Activated gamma-delta T cell treated with anti-CD3 and anti-CD28 coated beads, Interleukin-2, amount 50 U/mL, for 16 hours (primary cell): ENCODE results near the gene CEP170.
A peak's percentile ranks its signal among the peaks of the same experiment; 100 is the strongest.

Source experiments
- DNase-seq: peaks from one replicate; pipeline ENCODE4 v3.0.0-alpha.2; 2020; ENCODE audit warnings: low read depth

Gene CEP170

DNA sequence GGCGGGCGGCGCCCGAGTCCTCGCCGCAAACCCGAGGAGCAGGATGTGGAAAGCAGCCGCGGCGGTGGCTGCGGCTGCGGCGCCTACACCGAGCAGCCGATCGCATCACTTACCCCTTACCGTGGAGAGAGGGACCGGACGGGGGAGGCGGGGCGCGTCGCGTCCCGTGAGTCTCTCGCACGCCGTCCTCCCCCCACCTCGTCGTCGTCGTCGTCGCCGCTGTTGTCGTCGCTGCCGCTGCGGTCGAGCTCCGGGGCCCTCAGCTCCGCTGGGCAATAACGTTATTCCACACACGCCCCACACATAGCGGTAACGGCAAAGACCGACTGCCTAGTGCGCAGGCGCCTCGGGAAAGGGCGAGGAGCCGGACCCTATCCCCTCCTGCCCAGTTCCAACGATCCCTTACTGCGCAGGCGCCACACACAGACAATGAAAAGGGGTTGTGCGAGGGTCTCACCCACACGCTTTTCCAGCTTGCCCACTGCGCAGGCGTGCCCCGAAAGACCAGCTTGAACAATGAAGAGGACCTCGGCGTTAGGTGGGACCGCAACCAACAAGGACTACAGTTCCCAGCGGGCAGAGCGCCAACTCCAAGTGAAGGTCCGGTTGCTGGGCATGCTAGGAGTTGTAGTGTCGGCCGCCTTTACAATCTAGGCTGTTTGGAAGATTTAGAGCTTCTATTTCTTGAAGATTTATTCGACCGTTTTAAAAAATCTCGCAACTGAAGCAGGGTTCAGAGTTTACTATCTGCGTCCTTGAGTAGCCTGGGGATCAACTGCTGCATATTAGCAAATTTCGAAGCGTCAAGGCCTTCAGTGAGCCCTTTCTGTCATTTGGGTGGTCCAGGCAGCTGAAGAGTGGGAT lies at the start of gene CEP170:
Gene CEP170, minus strand, starts transcription at position 355 of the 864 bp plus-strand sequence. CDS start 30,001 bp downstream, outside the sequence.
- peak; percentile 81 for DNase-seq

DNA sequence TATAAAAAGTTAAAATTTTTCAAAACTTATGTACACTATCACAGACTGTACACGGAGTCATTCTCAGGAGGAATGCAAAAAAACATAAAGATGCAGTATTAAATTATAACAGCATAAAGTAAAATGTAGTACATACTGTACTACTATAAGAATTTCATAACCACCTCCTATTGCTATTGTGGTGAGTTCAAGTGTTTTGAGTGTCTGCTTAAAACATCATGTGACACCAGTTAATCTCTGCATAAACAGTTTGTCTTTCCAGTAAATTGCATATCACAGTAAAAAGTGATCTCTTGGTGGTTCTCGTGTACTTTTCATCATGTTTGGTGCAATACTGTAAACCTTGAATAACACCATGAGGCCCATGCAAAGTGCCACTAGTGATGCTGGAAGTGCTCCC lies 46.0 kb upstream of the CEP170 start:
- no peak for DNase-seq

DNA sequence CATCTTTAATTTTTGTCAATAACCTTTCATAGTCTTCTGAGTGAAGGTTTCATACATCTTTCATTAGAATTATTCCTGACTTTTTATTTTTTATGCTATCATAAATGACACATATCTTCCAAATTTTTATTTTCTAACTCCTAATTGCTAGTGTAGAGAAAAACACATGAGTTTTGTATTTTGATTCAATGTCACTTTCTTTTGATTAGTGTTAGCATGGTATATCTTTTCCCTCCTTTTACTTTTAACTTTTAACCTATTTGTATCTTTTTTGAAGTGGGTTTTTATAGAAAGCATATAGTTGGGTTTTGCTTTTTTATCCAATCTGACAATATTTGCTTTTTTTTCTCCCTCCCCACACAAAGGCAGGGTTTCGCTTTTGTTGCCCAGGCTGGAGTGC lies 44.0 kb upstream of the CEP170 start:
- no peak for DNase-seq

DNA sequence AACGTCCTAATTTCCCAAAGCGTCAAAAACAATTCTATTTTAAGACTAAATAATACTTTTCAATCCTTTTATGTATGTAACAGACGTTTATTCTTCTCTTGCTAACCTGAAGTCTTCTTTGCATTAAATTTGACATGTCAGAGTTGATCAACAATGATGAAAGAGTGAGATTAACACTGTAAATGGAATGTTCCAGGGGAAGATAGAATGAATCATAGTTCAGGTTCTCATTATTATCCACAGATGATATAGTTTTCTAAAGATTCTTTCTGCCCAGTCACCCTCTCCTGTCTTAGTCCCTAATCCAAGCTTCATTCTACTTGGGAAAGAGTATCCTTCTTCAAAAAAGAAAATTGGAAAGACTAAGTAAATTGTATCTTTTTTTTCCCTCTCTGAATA lies 39.6 kb upstream of the CEP170 start:
- no peak for DNase-seq

DNA sequence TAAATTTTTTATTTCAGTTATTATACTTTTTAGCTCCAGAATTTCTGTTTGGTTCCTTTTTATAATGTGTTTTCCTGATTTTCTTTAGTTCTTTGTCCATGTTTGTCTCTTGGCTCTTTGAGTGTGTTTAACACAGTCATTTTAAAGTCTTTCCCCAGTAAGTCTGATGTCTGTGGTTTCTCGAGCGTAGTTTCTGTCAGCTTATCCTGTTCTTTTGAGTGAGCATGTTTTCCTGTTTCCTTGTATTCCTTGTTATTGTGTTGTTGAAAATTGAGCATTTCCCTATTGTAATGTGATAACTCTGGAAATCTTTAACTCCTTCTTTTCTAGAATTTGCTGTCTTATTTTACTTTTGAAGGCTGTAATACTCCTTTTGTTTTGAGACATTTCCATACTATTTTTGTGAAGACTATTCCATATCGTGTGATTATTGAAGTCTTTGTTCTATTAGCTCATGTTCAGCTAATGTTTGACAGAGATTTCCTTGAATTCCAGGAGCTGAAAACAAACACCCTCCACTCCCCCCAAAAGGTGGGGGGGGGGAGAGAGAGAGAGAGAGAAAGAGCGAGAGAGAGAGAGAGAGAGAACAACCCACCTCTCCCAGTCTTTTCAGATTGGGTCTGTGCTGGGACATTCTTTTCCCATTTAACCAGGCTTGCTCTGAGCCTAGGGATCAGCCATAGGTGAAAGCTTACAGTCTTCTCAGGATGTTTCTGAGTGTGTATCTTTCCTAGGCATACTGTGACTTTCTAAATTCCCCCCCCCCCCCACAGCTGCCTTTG lies 39.1 kb upstream of the CEP170 start:
- no peak for DNase-seq

DNA sequence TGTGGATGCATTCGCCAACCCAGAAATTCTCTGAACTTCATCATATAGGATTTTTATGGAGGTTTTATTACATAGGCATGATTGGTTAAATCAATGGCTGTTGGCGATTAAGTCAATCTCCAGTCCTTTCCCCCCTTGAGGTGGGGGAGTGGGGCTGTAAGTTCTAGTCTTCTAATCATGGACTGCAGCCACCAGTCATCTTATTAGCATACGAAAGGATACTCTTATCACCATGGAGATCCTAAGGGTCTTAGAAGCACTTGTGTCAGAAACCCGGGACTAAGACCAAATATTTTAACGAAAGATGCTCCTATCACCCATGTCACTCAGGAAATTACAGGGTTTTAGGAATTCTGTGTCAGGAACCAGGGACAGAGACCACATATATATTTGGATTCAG lies 37.0 kb upstream of the CEP170 start:
- DNase-seq: no peak

DNA sequence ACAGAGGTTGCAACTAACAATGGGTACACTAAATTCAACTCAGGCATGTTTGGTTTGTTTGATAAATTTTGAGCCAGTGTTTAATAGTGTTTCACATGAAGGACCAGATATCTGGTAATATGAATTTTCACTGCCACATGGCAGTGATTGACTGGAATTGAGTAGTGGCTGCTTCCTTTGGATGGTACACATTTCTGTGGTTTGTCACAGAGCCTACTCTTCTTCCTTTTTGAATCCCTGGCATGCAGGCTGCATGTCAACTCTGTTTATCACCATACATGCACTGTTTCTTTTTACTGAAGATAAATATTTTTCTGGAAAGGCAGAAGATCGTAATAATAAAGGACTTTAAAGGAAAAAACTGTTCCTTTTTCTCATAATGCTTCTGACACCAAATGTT lies 36.2 kb upstream of the CEP170 start:
- DNase-seq: no peak

DNA sequence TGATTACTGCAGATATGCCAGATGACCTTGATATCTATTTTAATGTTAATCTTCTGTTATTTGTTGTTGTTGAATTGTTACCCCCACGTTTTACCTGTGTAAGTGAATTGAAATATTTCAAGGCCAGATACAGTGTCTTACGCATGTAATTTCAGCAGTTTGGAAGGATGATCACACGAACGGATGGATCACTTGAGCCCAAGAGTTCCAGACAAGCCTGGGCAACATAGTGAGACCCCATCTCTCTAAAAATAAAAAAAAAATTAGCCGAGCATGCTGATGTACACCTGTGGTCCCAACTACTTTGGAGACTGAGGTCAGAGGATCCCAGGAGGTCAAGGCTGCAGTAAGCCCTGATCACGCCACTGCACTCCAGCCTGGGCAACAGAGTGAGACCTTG lies 33.0 kb upstream of the CEP170 start:
- no peak for DNase-seq

DNA sequence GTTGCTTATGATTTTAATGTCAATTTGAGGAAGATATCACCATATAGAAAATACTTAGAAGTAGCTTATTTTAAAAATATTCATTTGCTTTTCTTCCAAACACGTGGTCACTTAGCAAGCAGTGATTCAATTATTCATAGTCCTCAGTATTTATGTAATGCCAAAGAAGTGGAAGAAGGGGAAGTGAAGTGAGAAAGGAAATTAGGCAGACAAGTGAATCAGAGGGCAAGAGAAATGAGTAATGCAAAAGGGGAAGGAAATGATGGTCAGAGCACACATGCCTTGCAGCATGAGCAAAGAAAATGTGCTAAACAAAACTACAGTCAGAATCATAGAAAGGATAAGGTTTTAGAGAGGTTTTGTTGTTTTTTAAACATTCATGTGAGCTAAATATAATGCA lies 32.6 kb upstream of the CEP170 start:
- DNase-seq: no peak

DNA sequence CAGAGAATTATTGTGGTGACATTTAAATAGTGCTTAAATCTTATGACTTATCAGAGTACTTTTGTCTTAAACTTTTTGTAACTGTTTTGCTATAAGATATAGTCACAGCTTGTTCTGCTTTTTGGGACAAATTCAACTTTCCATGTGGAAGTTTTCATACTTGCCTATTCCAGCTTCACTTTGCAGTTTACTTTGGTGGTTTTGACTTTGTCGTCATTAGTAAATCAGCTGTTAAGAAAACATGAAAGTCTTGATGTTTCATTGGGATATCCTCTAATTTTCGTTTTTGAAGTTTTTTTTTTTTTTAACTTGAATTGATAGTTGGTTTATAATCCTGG lies 32.0 kb upstream of the CEP170 start:
- no peak for DNase-seq

DNA sequence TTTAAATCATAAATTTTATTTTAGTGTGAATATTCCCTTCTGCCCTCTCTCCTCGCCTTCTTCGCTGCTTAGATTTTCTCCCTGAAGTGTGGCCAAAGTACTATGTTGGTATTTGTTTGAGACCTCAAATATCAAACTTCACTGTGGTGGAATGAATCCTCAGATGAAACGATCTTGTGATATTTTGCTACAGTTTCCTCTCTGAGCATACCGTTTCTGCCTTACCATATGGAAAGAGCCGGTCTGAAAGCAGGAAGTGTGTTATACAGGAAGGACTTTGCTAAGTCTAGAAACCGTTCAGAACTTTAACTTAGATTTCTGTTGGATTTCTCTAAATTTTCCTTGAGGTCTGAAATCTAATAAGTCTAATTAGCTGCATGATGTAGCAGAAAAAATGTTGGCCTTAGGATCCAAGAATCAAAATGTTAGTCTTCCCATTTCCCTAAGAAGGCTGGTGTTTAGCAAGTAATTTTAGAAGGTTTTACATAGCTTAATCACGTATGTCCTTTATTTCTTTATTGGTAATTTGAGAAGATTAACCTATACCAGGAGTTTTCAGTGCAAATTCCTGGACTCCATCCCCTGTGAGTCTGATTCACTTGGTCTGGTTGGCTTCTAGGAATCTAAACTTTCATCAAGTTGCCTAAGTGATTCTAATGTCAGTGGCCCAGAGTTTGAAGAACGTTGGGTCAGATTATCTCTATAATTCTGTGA lies 31.5 kb upstream of the CEP170 start:
- DNase-seq: no peak

DNA sequence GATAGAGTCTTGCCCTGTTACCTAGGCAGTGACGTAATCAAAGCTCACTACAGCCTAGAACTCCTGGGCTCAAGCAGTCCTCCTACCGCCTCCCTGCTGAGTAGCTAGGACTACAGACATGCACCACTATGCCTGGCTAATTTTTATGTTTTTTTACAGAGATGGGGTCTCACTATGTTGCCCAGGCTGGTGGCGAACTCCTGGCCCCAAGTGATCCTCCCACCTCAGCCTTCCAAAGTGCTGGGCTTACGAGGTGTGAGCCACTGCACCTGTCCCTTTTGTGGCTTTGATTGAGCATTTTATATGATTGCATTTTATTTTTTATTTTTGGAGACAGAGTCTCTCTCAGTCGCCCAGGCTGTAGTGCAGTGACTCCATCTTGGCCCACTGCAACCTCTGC lies 26.6 kb upstream of the CEP170 start:
- DNase-seq: no peak

DNA sequence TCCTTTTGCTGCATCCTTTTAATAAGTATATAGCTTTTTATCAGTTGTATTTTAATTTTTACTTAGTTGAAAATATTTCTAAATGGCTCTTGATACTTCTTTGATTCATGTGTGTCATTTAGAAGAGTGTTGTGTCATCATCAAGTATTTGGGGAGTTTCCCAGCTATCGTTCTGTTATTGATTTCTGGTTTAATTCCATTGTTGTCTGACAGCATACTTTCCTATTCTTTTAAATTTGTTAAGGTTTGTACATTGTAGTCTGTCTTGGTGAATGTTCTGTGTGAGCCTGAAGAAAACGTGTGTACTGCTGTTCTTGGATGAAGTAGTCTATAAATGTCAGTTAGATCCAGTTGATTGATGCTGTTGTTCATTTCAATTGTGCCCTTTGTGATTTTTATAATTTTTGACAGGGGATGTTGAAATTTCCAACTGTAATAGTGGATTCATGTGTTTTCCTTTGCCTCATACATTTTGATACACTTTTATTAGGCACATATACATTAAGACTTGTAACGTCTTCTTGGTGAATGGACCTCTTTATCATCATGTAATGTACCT lies 25.6 kb upstream of the CEP170 start:
- DNase-seq: no peak

DNA sequence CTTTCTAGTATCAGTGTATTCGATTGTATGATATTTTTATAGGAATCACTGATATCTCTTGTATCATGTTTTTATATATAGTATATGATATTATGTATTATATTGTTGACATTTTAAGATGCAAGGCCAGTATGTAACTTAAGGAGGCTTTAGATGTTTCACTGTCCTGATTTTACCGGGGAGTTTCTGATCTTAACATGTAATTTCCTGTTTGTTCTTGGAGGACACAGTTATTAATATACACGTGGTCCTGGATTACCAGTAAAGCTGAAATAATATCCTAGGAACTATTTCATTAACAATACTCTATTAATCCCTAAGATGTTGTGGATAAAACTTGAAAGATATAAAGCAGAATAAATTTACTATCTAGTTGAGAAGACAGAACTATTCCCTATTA lies 20.2 kb upstream of the CEP170 start:
- no peak for DNase-seq

DNA sequence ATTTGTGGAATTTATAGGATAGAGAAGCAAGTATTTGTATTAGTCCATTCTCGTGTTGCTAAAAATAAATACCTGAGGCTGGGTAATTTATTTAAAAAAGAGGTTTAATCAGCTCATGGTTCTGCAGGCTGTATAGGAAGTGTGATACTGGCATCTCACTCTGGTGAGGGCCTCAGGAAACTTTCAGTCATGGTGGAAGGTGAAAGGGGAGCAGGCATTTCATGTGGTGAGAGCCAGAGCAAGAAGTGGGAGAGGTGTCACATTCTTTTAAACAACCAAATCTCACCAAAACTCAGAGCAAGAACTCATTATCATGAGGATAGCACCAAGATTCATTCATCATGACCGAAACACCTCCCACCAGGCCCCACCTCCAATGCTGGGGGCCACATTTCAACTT lies 18.9 kb upstream of the CEP170 start:
- no peak for DNase-seq

DNA sequence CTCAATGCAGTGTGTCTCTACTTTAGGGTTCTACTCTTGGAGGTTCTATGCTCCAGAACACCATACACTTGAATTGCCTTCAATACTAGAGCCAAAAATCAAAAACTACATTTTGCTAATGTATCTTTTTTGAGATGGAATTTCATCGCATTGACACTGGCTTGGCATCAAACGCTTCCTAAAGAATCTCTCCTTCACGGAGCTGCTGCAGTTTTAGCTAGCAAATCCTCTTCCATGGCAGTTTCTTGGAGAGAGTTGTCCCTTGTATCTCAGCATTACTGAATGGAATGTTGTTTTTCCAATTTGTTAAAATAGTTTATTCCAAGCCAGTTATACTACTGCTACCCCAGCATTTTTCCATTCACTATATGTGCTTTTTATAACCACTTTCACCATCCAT lies 18.4 kb upstream of the CEP170 start:
- no peak for DNase-seq

DNA sequence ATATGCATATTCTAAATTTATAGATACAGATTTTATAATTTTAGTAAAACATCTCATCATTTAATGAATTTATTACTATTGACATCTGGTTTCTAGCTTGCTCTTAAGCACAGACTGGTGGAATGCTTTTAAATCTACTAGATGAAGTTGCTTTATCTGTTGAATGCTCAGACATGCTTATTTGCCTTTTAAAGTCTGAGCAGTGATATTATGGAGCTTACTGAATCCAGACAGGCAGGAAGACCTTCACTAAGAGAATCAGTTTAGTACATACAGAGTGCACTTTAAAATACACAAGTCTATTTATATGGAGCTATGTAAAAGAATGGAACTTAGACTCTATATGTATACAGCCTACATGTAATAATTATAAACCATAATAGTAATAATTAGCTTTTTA lies 17.3 kb upstream of the CEP170 start:
- no peak for DNase-seq

DNA sequence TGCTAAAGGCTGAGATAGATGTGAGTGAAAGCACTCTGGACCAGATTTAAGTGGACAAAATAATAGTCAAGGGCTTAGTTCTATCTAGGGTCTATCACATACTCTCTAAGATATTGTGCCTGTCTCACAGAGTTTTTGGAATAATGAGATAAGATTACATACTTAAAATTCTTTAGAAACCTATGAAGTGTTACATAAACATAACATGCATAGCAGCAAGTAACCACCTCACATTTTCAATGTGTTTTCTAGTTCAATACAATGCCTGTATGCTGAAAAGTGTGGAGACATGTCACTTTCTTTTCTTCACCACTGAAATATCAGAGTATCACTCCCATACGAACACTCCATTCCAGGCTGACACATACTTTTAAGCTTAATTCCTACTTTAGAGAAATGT lies 16.9 kb upstream of the CEP170 start:
- no peak for DNase-seq

DNA sequence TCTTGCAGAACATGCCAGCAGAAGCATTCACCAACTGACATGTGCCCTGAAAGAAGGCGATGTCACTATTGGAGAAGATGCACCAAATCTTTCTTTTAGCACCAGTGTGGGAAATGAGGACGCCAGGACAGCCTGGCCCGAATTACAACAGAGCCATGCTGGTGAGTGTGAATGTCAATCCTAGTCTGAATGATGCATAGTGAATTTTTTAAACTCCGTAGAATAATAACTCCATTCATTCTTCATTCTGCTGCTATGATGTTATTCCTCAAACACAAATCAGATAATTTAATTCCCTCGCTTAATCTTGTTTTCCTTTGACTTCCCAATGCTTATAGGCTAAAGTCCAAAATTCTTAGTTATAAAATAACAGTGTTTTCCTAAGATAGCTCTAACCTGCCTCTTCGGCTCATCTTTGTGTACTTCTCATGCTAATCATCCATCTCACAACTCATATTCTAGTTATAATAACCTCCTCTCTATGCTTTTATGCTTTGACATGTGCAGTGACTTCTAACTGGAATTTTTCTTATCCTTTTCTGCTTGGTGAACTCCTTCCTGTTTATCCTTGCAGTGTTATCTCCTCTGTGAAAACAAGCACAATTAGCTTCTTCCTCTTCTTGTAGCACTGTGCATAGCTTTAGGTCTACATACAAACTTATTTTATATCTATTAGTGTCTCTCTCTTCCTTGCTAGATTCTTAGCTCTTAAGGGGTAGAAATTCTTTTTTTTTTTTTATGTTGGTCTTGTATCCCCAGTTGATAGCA lies 15.2 kb upstream of the CEP170 start:
- DNase-seq: no peak

DNA sequence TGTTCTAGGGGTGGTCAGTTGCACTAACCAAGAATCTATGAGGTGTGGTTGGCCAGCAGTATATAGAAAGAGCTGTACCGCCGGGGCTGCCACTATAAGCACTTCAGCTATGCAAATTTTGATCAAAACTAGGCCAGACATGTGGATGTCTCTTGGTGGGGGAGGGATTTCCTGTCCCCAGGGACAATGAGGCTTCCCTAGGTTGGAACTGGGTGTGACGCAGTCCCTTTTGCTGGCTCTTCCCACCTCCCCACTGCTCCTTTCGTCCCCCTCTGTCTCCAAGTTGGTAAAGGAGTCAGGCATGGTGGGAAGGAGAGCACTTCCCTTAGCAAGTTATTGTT lies 14.3 kb upstream of the CEP170 start:
- DNase-seq: no peak

DNA sequence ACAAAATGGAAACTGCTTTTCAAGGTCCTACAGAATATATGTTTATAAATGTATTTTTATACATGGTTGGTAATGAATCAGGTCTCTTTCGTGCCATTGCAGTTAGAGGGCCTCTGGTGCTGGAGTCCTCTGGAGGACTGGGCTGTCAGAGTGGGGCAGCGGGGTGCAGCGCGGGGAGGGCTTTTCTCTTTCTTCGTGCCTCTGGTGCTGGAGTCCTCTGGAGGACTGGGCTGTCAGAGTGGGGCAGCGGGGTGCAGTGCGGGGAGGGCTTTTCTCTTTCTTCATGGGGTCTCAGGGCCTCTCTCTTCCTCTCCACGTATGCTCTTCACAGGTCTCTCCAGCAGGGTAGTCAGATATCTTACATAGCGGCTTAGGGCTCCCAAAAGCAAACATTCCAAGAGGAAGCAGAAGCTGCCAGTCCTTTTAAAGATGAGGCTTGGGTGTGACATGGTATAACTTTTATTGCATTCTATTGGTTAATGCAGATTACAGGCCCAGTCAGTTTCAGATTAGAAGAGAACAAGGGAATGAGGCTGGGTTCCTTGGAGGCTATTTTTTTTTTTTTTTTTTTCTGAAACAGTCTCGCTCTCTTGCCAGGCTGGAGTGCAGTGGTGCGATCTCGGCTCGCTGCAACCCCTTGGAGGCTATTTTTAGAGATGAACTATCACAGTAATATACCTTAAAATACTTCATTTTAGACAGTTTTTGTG lies 13.8 kb upstream of the CEP170 start:
- no peak for DNase-seq
